Esophagus squamous epithelium (tissue), 4 donors: Measurements from ENCODE around the gene MBP.

ENCODE experiments used
- POLR2A ChIP-seq, 4 donors: fragments of 450-650 bp; IDR thresholded peaks; one replicate each; pipeline ENCODE4 v1.6.1; 2017; ENCODE audit warnings: antibody characterized with exemption in 4 of 4, mild to moderate bottlenecking in 4 of 4, moderate library complexity in 3 of 4
- TF ChIP-seq, protein P1 (sequence below), 6 experiments: fragments of 450-650 bp in 4 of 6; fragments of 200-600 bp in 2 of 6; sonication (generic) in 2 of 6; IDR thresholded peaks; one replicate each; pipeline ENCODE4 v1.5.1; 2016 to 2019; ENCODE audit warnings: antibody characterized with exemption in 6 of 6, mild to moderate bottlenecking in 4 of 6, moderate library complexity in 4 of 6

DNA sequence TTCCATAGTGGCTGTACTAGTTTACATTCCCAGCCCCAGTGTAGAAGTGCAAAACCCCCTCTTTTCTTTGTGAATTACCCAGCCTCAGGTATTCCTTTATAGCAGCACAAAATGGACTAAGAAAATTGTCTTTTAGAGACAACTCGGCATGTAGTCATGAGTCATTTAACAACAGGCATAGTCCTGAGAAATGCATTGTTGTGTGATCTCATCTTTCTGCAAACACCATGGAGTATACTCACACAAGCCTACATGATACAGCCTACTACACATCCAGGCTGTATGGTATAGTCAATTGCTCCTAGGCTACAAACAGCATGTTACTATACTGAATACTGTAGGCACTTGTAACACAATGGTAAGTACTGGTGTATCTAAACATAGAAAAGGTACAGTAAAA lies 44.4 kb upstream of the MBP start:
- TF ChIP-seq, protein P1, sequence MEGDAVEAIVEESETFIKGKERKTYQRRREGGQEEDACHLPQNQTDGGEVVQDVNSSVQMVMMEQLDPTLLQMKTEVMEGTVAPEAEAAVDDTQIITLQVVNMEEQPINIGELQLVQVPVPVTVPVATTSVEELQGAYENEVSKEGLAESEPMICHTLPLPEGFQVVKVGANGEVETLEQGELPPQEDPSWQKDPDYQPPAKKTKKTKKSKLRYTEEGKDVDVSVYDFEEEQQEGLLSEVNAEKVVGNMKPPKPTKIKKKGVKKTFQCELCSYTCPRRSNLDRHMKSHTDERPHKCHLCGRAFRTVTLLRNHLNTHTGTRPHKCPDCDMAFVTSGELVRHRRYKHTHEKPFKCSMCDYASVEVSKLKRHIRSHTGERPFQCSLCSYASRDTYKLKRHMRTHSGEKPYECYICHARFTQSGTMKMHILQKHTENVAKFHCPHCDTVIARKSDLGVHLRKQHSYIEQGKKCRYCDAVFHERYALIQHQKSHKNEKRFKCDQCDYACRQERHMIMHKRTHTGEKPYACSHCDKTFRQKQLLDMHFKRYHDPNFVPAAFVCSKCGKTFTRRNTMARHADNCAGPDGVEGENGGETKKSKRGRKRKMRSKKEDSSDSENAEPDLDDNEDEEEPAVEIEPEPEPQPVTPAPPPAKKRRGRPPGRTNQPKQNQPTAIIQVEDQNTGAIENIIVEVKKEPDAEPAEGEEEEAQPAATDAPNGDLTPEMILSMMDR (IDR thresholded peaks at IDR 0.05): no peak
- TF ChIP-seq POLR2A (IDR thresholded peaks at IDR 0.05): no peak
